SJSA1 (cell line): ENCODE measurements around the gene PAX6. TPM values are rescaled to one million over a fixed set of nuclear protein-coding genes. Genes with fewer than 3 reads are reported as not detected.

Experiments
- DNase-seq, 2 experiments: peaks; one replicate each; pipeline ENCODE4 v3.0.0-alpha.2; 2015 to 2020; ENCODE audit warnings: low spot score in 2 of 2, low read depth in 1 of 2
- H3K27ac ChIP-seq: fragments of 250-450 bp; sonication (Bioruptor Pico); 2 replicates; pipeline ENCODE4 v1.5.1; 2020; ENCODE audit warnings: mild to moderate bottlenecking, moderate library complexity
- H3K27me3 ChIP-seq: fragments of 250-450 bp; sonication (Bioruptor Pico); replicated peaks from 2 replicates; pipeline ENCODE4 v1.5.1; 2020; ENCODE audit warnings: mild to moderate bottlenecking, moderate library complexity
- H3K36me3 ChIP-seq: fragments of 250-450 bp; sonication (Bioruptor Pico); 2 replicates; pipeline ENCODE4 v1.5.1; 2020; ENCODE audit warnings: mild to moderate bottlenecking
- H3K4me1 ChIP-seq: fragments of 250-450 bp; sonication (Bioruptor Pico); replicated peaks from 2 replicates; pipeline ENCODE4 v1.6.1; 2021; ENCODE audit warnings: mild to moderate bottlenecking
- H3K4me3 ChIP-seq: fragments of 250-450 bp; sonication (Bioruptor Pico); 2 replicates; pipeline ENCODE4 v1.5.1; 2020; ENCODE audit warnings: mild to moderate bottlenecking
- H3K9me3 ChIP-seq: fragments of 250-450 bp; sonication (Bioruptor Pico); replicated peaks from 2 replicates; pipeline ENCODE4 v1.5.1; 2020; ENCODE audit warnings: mild to moderate bottlenecking
- total RNA-seq: library from RNA; depleted of rRNA; stranded (reverse); fragments of >200 nt; shearing (Covaris generic); gene quantifications from 2 replicates; pipeline ENCODE4 v1.2.3, GENCODE V29; 2014

PAX6 gene
- total RNA-seq, 1 experiment from 2014 or later, result 1.7 TPM

- no peaks in the 10 kb centered on the region for H3K36me3 ChIP-seq
- DNase-seq, result no peak
- no peaks in the 10 kb centered on the region for H3K9me3 ChIP-seq
- H3K4me3 ChIP-seq, result no peak overlapping the region
- peaks cover 16% of the 10 kb centered on the region for H3K4me1 ChIP-seq
- no peak overlapping the region for H3K27ac ChIP-seq
- peaks cover 3% of the 10 kb centered on the region for H3K27me3 ChIP-seq
Observed at GRCh38 chr11:31808721-31809540, 2.2 kb downstream of the PAX6 start.

GRCh38 chr11:31807799-31808667, 3.1 kb downstream of the PAX6 start:
- DNase-seq, result no peak
- Histone ChIP-seq H3K27ac (no peak overlapping the region), H3K4me1 (peaks cover 16% of the 10 kb centered on the region), H3K9me3 (no peaks in the 10 kb centered on the region), H3K27me3 (peaks cover 3% of the 10 kb centered on the region), H3K4me3 (no peak overlapping the region), H3K36me3 (no peaks in the 10 kb centered on the region)

- DNase-seq, result no peak
Observed at GRCh38 chr11:31806928-31807798, 4.0 kb downstream of the PAX6 start.

GRCh38 chr11:31806186-31806927, 4.8 kb downstream of the PAX6 start:
- no peaks in the 10 kb centered on the region for H3K36me3 ChIP-seq
- H3K27me3 ChIP-seq, result peaks cover 2% of the 10 kb centered on the region

More at GRCh38 chr11:31806928-31807798, 4.0 kb downstream of the PAX6 start:
- peaks cover 16% of the 10 kb centered on the region for H3K4me1 ChIP-seq
- no peak overlapping the region for H3K4me3 ChIP-seq
- H3K27me3 ChIP-seq, result peaks cover 3% of the 10 kb centered on the region
- no peaks in the 10 kb centered on the region for H3K36me3 ChIP-seq
- H3K9me3 ChIP-seq, result no peaks in the 10 kb centered on the region
- H3K27ac ChIP-seq, result no peak overlapping the region

GRCh38 chr11:31805629-31806185, 5.4 kb downstream of the PAX6 start:
- no peak overlapping the region for H3K4me3 ChIP-seq
- no peaks in the 10 kb centered on the region for H3K36me3 ChIP-seq
- no peak for DNase-seq
- no peaks in the 10 kb centered on the region for H3K9me3 ChIP-seq
- H3K4me1 ChIP-seq, result peaks cover 8% of the 10 kb centered on the region
- H3K27ac ChIP-seq, result no peak overlapping the region
- no peaks in the 10 kb centered on the region; the same call in none of the 2 replicates for H3K27me3 ChIP-seq

More at GRCh38 chr11:31806186-31806927, 4.8 kb downstream of the PAX6 start:
- DNase-seq, result no peak
- H3K4me3 ChIP-seq, result no peak overlapping the region
- no peak overlapping the region for H3K27ac ChIP-seq
- peaks cover 14% of the 10 kb centered on the region for H3K4me1 ChIP-seq
- H3K9me3 ChIP-seq, result no peaks in the 10 kb centered on the region

- no peak for DNase-seq
- peaks cover 4% of the 10 kb centered on the region for H3K4me1 ChIP-seq
- H3K9me3 ChIP-seq, result no peaks in the 10 kb centered on the region
- no peaks in the 10 kb centered on the region for H3K36me3 ChIP-seq
- H3K27me3 ChIP-seq, result no peaks in the 10 kb centered on the region; the same call in 1 of the 2 replicates
- H3K27ac ChIP-seq, result no peak overlapping the region
- H3K4me3 ChIP-seq, result no peak overlapping the region
Observed at GRCh38 chr11:31805037-31805628, 6.0 kb downstream of the PAX6 start.

GRCh38 chr11:31804312-31805036, 6.6 kb downstream of the PAX6 start:
- H3K27ac ChIP-seq, result no peak overlapping the region
- no peak for DNase-seq
- H3K9me3 ChIP-seq, result no peaks in the 10 kb centered on the region
- H3K4me3 ChIP-seq, result no peak overlapping the region
- H3K27me3 ChIP-seq, result no peaks in the 10 kb centered on the region; the same call in 1 of the 2 replicates
- no peaks in the 10 kb centered on the region for H3K36me3 ChIP-seq
- no peaks in the 10 kb centered on the region for H3K4me1 ChIP-seq

GRCh38 chr11:31803813-31804311, 7.3 kb downstream of the PAX6 start:
- no peaks in the 10 kb centered on the region for H3K9me3 ChIP-seq
- no peak for DNase-seq
- H3K27ac ChIP-seq, result no peak overlapping the region
- H3K4me1 ChIP-seq, result no peaks in the 10 kb centered on the region
- H3K36me3 ChIP-seq, result no peaks in the 10 kb centered on the region
- no peak overlapping the region for H3K4me3 ChIP-seq
- H3K27me3 ChIP-seq, result no peaks in the 10 kb centered on the region; the same call in 1 of the 2 replicates

GRCh38 chr11:31802990-31803812, 7.9 kb downstream of the PAX6 start:
- no peak overlapping the region for H3K4me3 ChIP-seq
- no peaks in the 10 kb centered on the region for H3K9me3 ChIP-seq
- no peaks in the 10 kb centered on the region for H3K36me3 ChIP-seq
- no peaks in the 10 kb centered on the region for H3K4me1 ChIP-seq
- no peaks in the 10 kb centered on the region; the same call in 1 of the 2 replicates for H3K27me3 ChIP-seq
- H3K27ac ChIP-seq, result no peak overlapping the region
- no peak for DNase-seq

GRCh38 chr11:31802609-31802989, 8.5 kb downstream of the PAX6 start:
- Histone ChIP-seq H3K9me3 (no peaks in the 10 kb centered on the region), H3K27ac (no peak overlapping the region), H3K27me3 (no peaks in the 10 kb centered on the region)

GRCh38 chr11:31802000-31802551, 9.0 kb downstream of the PAX6 start:
- H3K4me1 ChIP-seq, result no peaks in the 10 kb centered on the region
- no peak overlapping the region for H3K27ac ChIP-seq
- H3K27me3 ChIP-seq, result no peaks in the 10 kb centered on the region
- H3K36me3 ChIP-seq, result no peaks in the 10 kb centered on the region
- DNase-seq, result no peak
- H3K4me3 ChIP-seq, result no peak overlapping the region
- H3K9me3 ChIP-seq, result no peaks in the 10 kb centered on the region

More at GRCh38 chr11:31802609-31802989, 8.5 kb downstream of the PAX6 start:
- H3K36me3 ChIP-seq, result no peaks in the 10 kb centered on the region
- no peaks in the 10 kb centered on the region for H3K4me1 ChIP-seq
- no peak for DNase-seq
- no peak overlapping the region for H3K4me3 ChIP-seq
